Hepatocyte (in vitro differentiated cells): Measurements from ENCODE around the gene SOAT2. TPM values are rescaled to one million over a fixed set of nuclear protein-coding genes. Genes with fewer than 3 reads are reported as not detected.

Source experiments
- DNase-seq: peaks from one replicate; pipeline ENCODE4 v3.0.0-alpha.2; 2016; ENCODE audit warnings: low spot score
- H2AFZ ChIP-seq: fragments of 200-600 bp; sonication (generic); 2 replicates; pipeline ENCODE4 v1.6.0; 2016; ENCODE audit warnings: antibody characterized with exemption, mild to moderate bottlenecking
- H3K27ac ChIP-seq: fragments of 200-600 bp; sonication (generic); 2 replicates; pipeline ENCODE4 v1.5.1; 2016; ENCODE audit warnings: mild to moderate bottlenecking
- H3K27me3 ChIP-seq: fragments of 200-600 bp; sonication (generic); 2 replicates; pipeline ENCODE4 v1.6.1; 2016
- H3K36me3 ChIP-seq: fragments of 200-600 bp; sonication (generic); replicated peaks from 2 replicates; pipeline ENCODE4 v1.5.1; 2016; ENCODE audit warnings: low read depth; ENCODE audit not compliant: insufficient read depth
- H3K4me1 ChIP-seq: fragments of 200-600 bp; sonication (generic); 2 replicates; pipeline ENCODE4 v1.5.1; 2016; ENCODE audit warnings: mild to moderate bottlenecking, moderate library complexity; ENCODE audit not compliant: insufficient read depth
- H3K4me2 ChIP-seq: fragments of 200-600 bp; sonication (generic); 2 replicates; pipeline ENCODE4 v1.6.0; 2016
- H3K4me3 ChIP-seq: fragments of 200-600 bp; sonication (generic); 2 replicates; pipeline ENCODE4 v1.5.1; 2016; ENCODE audit warnings: mild to moderate bottlenecking
- H3K79me2 ChIP-seq: fragments of 200-600 bp; sonication (generic); 2 replicates; pipeline ENCODE4 v1.6.0; 2017; ENCODE audit warnings: mild to moderate bottlenecking
- H3K9me2 ChIP-seq: fragments of 200-600 bp; sonication (generic); replicated peaks from 2 replicates; pipeline ENCODE4 v1.6.0; 2017; ENCODE audit warnings: mild to moderate bottlenecking; ENCODE audit not compliant: insufficient read depth
- H3K9me3 ChIP-seq: fragments of 200-600 bp; sonication (generic); 2 replicates; pipeline ENCODE4 v1.5.1; 2016; ENCODE audit warnings: low read depth, mild to moderate bottlenecking
- H4K20me1 ChIP-seq: fragments of 200-600 bp; sonication (generic); 2 replicates; pipeline ENCODE4 v1.6.0; 2016; ENCODE audit warnings: mild to moderate bottlenecking; ENCODE audit not compliant: insufficient read depth, poor library complexity, severe bottlenecking
- CTCF ChIP-seq: fragments of 200-600 bp; sonication (generic); IDR thresholded peaks from 2 replicates; pipeline ENCODE4 v1.5.1; 2016; ENCODE audit warnings: antibody characterized with exemption, mild to moderate bottlenecking; ENCODE audit not compliant: poor library complexity
- EZH2 ChIP-seq: fragments of 200-600 bp; sonication (generic); IDR thresholded peaks from 2 replicates; pipeline ENCODE4 v1.6.1; 2016; ENCODE audit warnings: antibody characterized with exemption, mild to moderate bottlenecking, borderline replicate concordance
- EZH2phosphoT487 ChIP-seq: fragments of 200-600 bp; sonication (generic); IDR thresholded peaks from one replicate; pipeline ENCODE4 v1.6.1; 2018; ENCODE audit warnings: antibody characterized with exemption, mild to moderate bottlenecking, low read depth, moderate library complexity; ENCODE audit not compliant: unreplicated experiment, severe bottlenecking
- WGBS: methylation state at CpG from one replicate; pipeline ENCODE4 v1.1.6; 2016; ENCODE audit warnings: low lambda C conversion rate; ENCODE audit errors: missing lambda C conversion rate; 5-methylcytosine and 5-hydroxymethylcytosine counted together
- polyA plus RNA-seq: library from polyadenylated mRNA; unstranded; fragments of >200 nt; fragmentation: Nextera tagmentation; extraction: Ambion mirVana; gene quantifications from 2 replicates; pipeline ENCODE4 v1.2.1, GENCODE V29; 2016
- total RNA-seq: library from RNA; depleted of rRNA; stranded (reverse); fragments of >200 nt; gene quantifications from 2 replicates; pipeline ENCODE4 v1.2.3, GENCODE V29; 2014

The SOAT2 gene
- total and polyA plus RNA-seq, 2 experiments from 2014 or later = 21.8 to 29.4 TPM

DNA sequence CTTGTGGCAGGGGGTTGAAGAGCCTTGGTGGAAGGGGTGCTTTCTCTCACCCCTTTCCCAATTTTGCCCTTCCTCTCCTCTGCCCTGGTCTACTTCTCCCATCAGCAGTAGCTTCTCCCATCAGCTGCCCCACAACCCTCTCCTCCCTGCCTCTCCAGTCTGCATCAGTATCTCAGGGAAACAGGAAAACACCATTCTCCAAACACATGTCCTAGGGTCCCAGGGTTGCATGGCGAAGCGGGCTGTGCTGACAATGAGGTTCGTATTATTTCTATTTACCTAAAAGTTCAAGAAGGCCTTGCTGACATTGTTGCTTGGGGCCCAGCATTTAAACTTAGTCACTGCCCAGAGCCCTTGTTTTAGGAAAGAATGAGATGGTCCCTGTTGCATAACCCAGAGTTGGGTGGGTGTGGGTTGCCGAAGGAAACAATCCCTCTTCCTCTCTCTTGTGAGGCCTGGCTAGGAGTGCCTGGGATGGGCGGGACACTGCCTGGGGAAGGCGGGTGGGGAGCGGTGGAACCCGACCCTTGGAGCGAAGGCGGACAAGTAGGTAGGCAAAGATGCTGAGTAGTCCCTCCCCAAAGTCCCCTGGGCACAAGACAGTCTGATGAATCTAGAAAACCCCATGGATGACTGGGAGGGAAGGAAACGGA is 7.1 kb upstream of the SOAT2 start:
- H3K27ac ChIP-seq = peak overlapping the region; percentile 88
- 37% methylated on average over 10 of the region's 11 CpGs for WGBS
- no peak overlapping the region for H3K4me3 ChIP-seq
- H3K4me2 ChIP-seq = peak overlapping the region; percentile 99
- no peaks in the 10 kb centered on the region for H4K20me1 ChIP-seq
- TF ChIP-seq EZH2phosphoT487 = no peak
- TF ChIP-seq EZH2 = no peak
- TF ChIP-seq CTCF = no peak
- H3K9me3 ChIP-seq = no peaks in the 10 kb centered on the region
- H3K36me3 ChIP-seq = no peaks in the 10 kb centered on the region
- peaks cover 30% of the 10 kb centered on the region for H3K4me1 ChIP-seq
- no peaks in the 10 kb centered on the region for H3K9me2 ChIP-seq
- DNase-seq = no peak
- H3K27me3 ChIP-seq = no peaks in the 10 kb centered on the region
- H3K79me2 ChIP-seq = no peaks in the 10 kb centered on the region
- H2AFZ ChIP-seq = no peak overlapping the region

DNA sequence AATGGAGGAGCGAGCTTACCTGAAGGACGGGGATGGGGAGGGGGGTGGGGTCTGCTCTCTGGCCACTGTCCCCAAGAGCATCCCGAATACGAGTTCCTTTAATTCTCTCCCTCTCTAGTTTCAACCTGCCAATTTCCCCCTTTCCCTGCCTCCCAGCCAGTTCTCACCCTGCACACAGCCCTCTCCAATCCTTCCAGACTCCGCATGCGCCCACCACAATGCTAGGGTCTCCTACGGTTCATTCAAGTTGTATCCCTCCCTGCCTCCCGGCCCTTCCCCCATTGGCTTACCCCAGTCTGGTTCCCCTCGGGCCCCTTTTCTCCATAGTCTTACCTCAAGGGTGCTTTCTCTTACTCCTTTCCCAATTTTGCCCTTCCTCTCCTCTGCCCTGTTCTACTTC is 6.5 kb upstream of the SOAT2 start:
- no peaks in the 10 kb centered on the region for H4K20me1 ChIP-seq
- no peaks in the 10 kb centered on the region for H3K27me3 ChIP-seq
- H3K27ac ChIP-seq = peak overlapping the region; percentile 88
- H2AFZ ChIP-seq = peak overlapping the region; percentile 91
- WGBS = 41% methylated on average over 3 of the region's 9 CpGs
- H3K9me2 ChIP-seq = no peaks in the 10 kb centered on the region
- H3K79me2 ChIP-seq = no peaks in the 10 kb centered on the region
- H3K4me3 ChIP-seq = peak overlapping the region; percentile 70
- H3K9me3 ChIP-seq = no peaks in the 10 kb centered on the region
- peaks cover 30% of the 10 kb centered on the region for H3K4me1 ChIP-seq
- TF ChIP-seq EZH2phosphoT487 (no peak), CTCF (no peak), EZH2 (no peak)
- peak overlapping the region; percentile 99 for H3K4me2 ChIP-seq
- DNase-seq = no peak
- no peaks in the 10 kb centered on the region for H3K36me3 ChIP-seq

DNA sequence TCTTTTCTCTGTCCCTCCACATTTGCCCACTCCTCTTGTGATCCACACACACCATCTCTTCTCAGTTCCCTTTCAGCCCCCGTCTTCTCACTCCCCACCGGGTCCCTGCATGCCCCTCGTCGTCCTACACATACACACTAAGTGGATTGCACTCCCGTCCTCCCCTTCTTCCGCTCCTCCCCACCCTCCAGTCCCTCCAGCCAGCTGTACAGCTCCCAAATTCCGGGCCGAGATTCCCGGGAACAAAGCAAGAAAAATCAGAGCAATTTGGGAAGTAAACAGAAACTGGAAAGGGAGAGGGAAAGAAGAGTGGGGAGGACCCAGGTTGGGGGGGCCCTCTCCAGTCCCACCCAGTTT is 6.1 kb upstream of the SOAT2 start:
- no peaks in the 10 kb centered on the region for H3K36me3 ChIP-seq
- no peaks in the 10 kb centered on the region for H3K9me3 ChIP-seq
- no peaks in the 10 kb centered on the region for H3K79me2 ChIP-seq
- H4K20me1 ChIP-seq = no peaks in the 10 kb centered on the region
- peak overlapping the region; percentile 70 for H3K4me3 ChIP-seq
- no peak for DNase-seq
- H3K4me1 ChIP-seq = peaks cover 30% of the 10 kb centered on the region
- no peaks in the 10 kb centered on the region for H3K27me3 ChIP-seq
- peak overlapping the region; percentile 91 for H2AFZ ChIP-seq
- no peak for TF ChIP-seq EZH2phosphoT487
- peak overlapping the region; percentile 88 for H3K27ac ChIP-seq
- peak overlapping the region; percentile 99 for H3K4me2 ChIP-seq
- WGBS = 2% methylated on average over 9 of the region's 9 CpGs
- no peaks in the 10 kb centered on the region for H3K9me2 ChIP-seq

GRCh38 chr12:53097564-53098353 is 5.5 kb upstream of the SOAT2 start, which contains the start of gene IGFBP6:
Gene IGFBP6 (plus strand): TSS chr12:53097667. CDS start chr12:53097718, 51 bp downstream.
- Histone ChIP-seq H3K4me1 (peaks cover 30% of the 10 kb centered on the region), H3K27ac (peak within 1 kb of the TSS; percentile 88), H3K79me2 (no peaks in the 10 kb centered on the region), H3K9me2 (no peaks in the 10 kb centered on the region), H3K9me3 (no peaks in the 10 kb centered on the region), H3K4me2 (peak within 1 kb of the TSS; percentile 99), H3K4me3 (peak within 1 kb of the TSS; percentile 70), H4K20me1 (no peaks in the 10 kb centered on the region), H3K36me3 (no peaks in the 10 kb centered on the region), H3K27me3 (no peaks in the 10 kb centered on the region), H2AFZ (peak within 1 kb of the TSS; percentile 91)
- DNase-seq = peak; percentile 82
- under 1% methylated on average over 27 of the region's 51 CpGs for WGBS
- TF ChIP-seq EZH2phosphoT487 = no peak
- no peak for TF ChIP-seq EZH2
- no peak for TF ChIP-seq CTCF
